SU-DHL-6 (cell line): Measurements from ENCODE around the gene KCNIP4.

Experiments
- CTCF ChIP-seq: fragments of 200-600 bp; sonication (generic); IDR thresholded peaks from one replicate; pipeline ENCODE4 v1.5.1; 2017; ENCODE audit warnings: antibody characterized with exemption, mild to moderate bottlenecking, low read length, moderate library complexity; ENCODE audit not compliant: insufficient read depth, poor library complexity, severe bottlenecking
- EZH2phosphoT487 ChIP-seq: fragments of 200-600 bp; sonication (generic), shearing (Covaris generic); conservative IDR thresholded peaks from 2 replicates; pipeline ENCODE4 v1.6.1; 2018; ENCODE audit warnings: mild to moderate bottlenecking, antibody characterized with exemption, low read length, moderate library complexity, mixed read lengths

- no peak for TF ChIP-seq EZH2phosphoT487
- TF ChIP-seq CTCF, result no peak
These were observed 239.5 kb downstream of the KCNIP4 start for GRCh38 chr4:21709031-21709430.
